WTC11 (cell line): Measurements from ENCODE around the gene KRTAP5-6. TPM values are rescaled to one million over a fixed set of nuclear protein-coding genes. Genes with fewer than 3 reads are reported as not detected.

Source experiments
- ARID4B ChIP-seq: sonication (generic); formaldehyde crosslinking; IDR thresholded peaks from 2 replicates; pipeline ENCODE4 v1.8.0; 2023; ENCODE audit warnings: missing genetic modification reagents, mild to moderate bottlenecking, borderline replicate concordance
- CREB1 ChIP-seq: sonication (generic); formaldehyde crosslinking; IDR thresholded peaks from 2 replicates; pipeline ENCODE4 v1.8.0; 2023; ENCODE audit warnings: mild to moderate bottlenecking, missing genetic modification reagents
- E2F1 ChIP-seq: sonication (generic); formaldehyde crosslinking; IDR thresholded peaks from 2 replicates; pipeline ENCODE4 v1.8.0; 2022; ENCODE audit warnings: mild to moderate bottlenecking, missing genetic modification reagents
- E2F5 ChIP-seq: sonication (generic); formaldehyde crosslinking; IDR thresholded peaks from 2 replicates; pipeline ENCODE4 v1.8.1; 2022; ENCODE audit warnings: mild to moderate bottlenecking, moderate library complexity, missing genetic modification reagents
- ELF4 ChIP-seq: sonication (generic); formaldehyde crosslinking; IDR thresholded peaks from 2 replicates; pipeline ENCODE4 v1.8.1; 2022; ENCODE audit warnings: low read depth, mild to moderate bottlenecking, moderate library complexity, missing genetic modification reagents
- ESRRA ChIP-seq: sonication (generic); formaldehyde crosslinking; IDR thresholded peaks from 2 replicates; pipeline ENCODE4 v1.8.1; 2022; ENCODE audit warnings: mild to moderate bottlenecking, missing genetic modification reagents, borderline replicate concordance
- GABPB1 ChIP-seq: sonication (generic); formaldehyde crosslinking; IDR thresholded peaks from 2 replicates; pipeline ENCODE4 v1.8.1; 2023; ENCODE audit warnings: mild to moderate bottlenecking, missing genetic modification reagents
- GRHL2 ChIP-seq: fragments of 250-450 bp; sonication (Bioruptor Pico); IDR thresholded peaks from 2 replicates; pipeline ENCODE4 v1.8.0; 2022; ENCODE audit warnings: mild to moderate bottlenecking, moderate library complexity; ENCODE audit not compliant: insufficient replicate concordance, severe bottlenecking
- HMGA2 ChIP-seq: fragments of 250-450 bp; sonication (Bioruptor Pico); IDR thresholded peaks from 2 replicates; pipeline ENCODE4 v1.4.0; 2021; ENCODE audit warnings: mild to moderate bottlenecking, moderate library complexity
- HMGXB4 ChIP-seq: sonication (generic); formaldehyde crosslinking; IDR thresholded peaks from 2 replicates; pipeline ENCODE4 v1.8.1; 2023; ENCODE audit warnings: mild to moderate bottlenecking, moderate library complexity, missing genetic modification reagents
- MAX ChIP-seq: sonication (generic); formaldehyde crosslinking; IDR thresholded peaks from 2 replicates; pipeline ENCODE4 v1.8.0; 2022; ENCODE audit warnings: mild to moderate bottlenecking, missing genetic modification reagents
- MYBL2 ChIP-seq: sonication (generic); formaldehyde crosslinking; IDR thresholded peaks from 2 replicates; pipeline ENCODE4 v1.8.1; 2023; ENCODE audit warnings: mild to moderate bottlenecking, moderate library complexity, missing genetic modification reagents
- NFE2L1 ChIP-seq: sonication (generic); formaldehyde crosslinking; IDR thresholded peaks from 2 replicates; pipeline ENCODE4 v1.8.1; 2023; ENCODE audit warnings: missing genetic modification reagents
- PREB ChIP-seq: sonication (generic); formaldehyde crosslinking; IDR thresholded peaks from 2 replicates; pipeline ENCODE4 v1.8.1; 2022; ENCODE audit warnings: mild to moderate bottlenecking, missing genetic modification reagents, moderate library complexity, borderline replicate concordance
- RELA ChIP-seq: sonication (generic); formaldehyde crosslinking; IDR thresholded peaks from 2 replicates; pipeline ENCODE4 v1.8.1; 2022; ENCODE audit warnings: missing genetic modification reagents, mild to moderate bottlenecking, borderline replicate concordance
- SP1 ChIP-seq: sonication (generic); formaldehyde crosslinking; conservative IDR thresholded peaks from 2 replicates; pipeline ENCODE4 v1.8.1; 2022; ENCODE audit warnings: missing genetic modification reagents
- TEAD4 ChIP-seq: sonication (generic); formaldehyde crosslinking; IDR thresholded peaks from 2 replicates; pipeline ENCODE4 v1.8.0; 2022; ENCODE audit warnings: mild to moderate bottlenecking, missing genetic modification reagents
- USF1 ChIP-seq: sonication (generic); formaldehyde crosslinking; IDR thresholded peaks from 2 replicates; pipeline ENCODE4 v1.8.0; 2022; ENCODE audit warnings: mild to moderate bottlenecking, missing genetic modification reagents
- USF2 ChIP-seq: sonication (generic); formaldehyde crosslinking; IDR thresholded peaks from 2 replicates; pipeline ENCODE4 v1.8.1; 2023; ENCODE audit warnings: mild to moderate bottlenecking, missing genetic modification reagents, moderate library complexity
- ZBTB21 ChIP-seq: sonication (generic); formaldehyde crosslinking; IDR thresholded peaks from 2 replicates; pipeline ENCODE4 v1.8.1; 2023; ENCODE audit warnings: mild to moderate bottlenecking, missing genetic modification reagents, borderline replicate concordance
- ZBTB43 ChIP-seq: sonication (generic); formaldehyde crosslinking; IDR thresholded peaks from 2 replicates; pipeline ENCODE4 v1.8.1; 2023; ENCODE audit warnings: mild to moderate bottlenecking, missing genetic modification reagents
- ZNF281 ChIP-seq: sonication (generic); formaldehyde crosslinking; IDR thresholded peaks from 2 replicates; pipeline ENCODE4 v1.8.0; 2023; ENCODE audit warnings: mild to moderate bottlenecking, missing genetic modification reagents
- total RNA-seq: library from RNA; stranded (reverse); gene quantifications from 3 replicates; pipeline ENCODE4 v1.2.3, GENCODE V29; 2021

Gene KRTAP5-6
- total RNA-seq, 1 experiment from 2014 or later = 0.35 TPM

- no peak for TF ChIP-seq NFE2L1 (CRISPR knock-in tag)
- TF ChIP-seq ESRRA (CRISPR knock-in tag) = no peak
- no peak; the same call in 1 of the 2 replicates for TF ChIP-seq E2F5
- TF ChIP-seq ZBTB43 = no peak
- no peak for TF ChIP-seq E2F1 (CRISPR knock-in tag)
- TF ChIP-seq GABPB1 (CRISPR knock-in tag) = no peak
- TF ChIP-seq ARID4B = 0 out of 2 replicates have a peak, but pooled peaks have one; percentile 34
- no peak for TF ChIP-seq RELA (CRISPR knock-in tag)
- TF ChIP-seq HMGXB4 = peak; percentile 92
- no peak for TF ChIP-seq USF1 (CRISPR knock-in tag)
- TF ChIP-seq CREB1 (CRISPR knock-in tag) = no peak
- TF ChIP-seq USF2 (CRISPR knock-in tag) = no peak
- TF ChIP-seq ZBTB21 (CRISPR knock-in tag) = peak; percentile 37; the same call in 1 of the 2 replicates
- TF ChIP-seq ELF4 (CRISPR knock-in tag) = no peak
- TF ChIP-seq MAX (CRISPR knock-in tag) = peak; percentile 21; the same call in 1 of the 2 replicates
- no peak for TF ChIP-seq ZNF281 (CRISPR knock-in tag)
- no peak for TF ChIP-seq PREB (CRISPR knock-in tag)
- no peak for TF ChIP-seq HMGA2 (CRISPR knock-in tag)
- TF ChIP-seq GRHL2 = no peak
- no peak for TF ChIP-seq TEAD4 (CRISPR knock-in tag)
- no peak for TF ChIP-seq MYBL2 (CRISPR knock-in tag)
- TF ChIP-seq SP1 (CRISPR knock-in tag) = peak; percentile 43; the same call in 1 of the 2 replicates
Measured at GRCh38 chr11:1694064-1694845, 2.7 kb upstream of the KRTAP5-6 start (continued).
